HG02610 (cell line): ENCODE data around the gene JAKMIP3.

Experiments
- ATAC-seq: cut with Tn5 transposase; IDR thresholded peaks from one replicate; pipeline ENCODE4 v1.9.1; 2021; ENCODE audit warnings: mild to moderate bottlenecking, moderate library complexity; ENCODE audit not compliant: unreplicated experiment

Gene JAKMIP3

GRCh38 chr10:132043861-132044695 lies 21.7 kb upstream of the JAKMIP3 start:
- no peak for ATAC-seq

- ATAC-seq = no peak
These were observed 20.9 kb upstream of the JAKMIP3 start for GRCh38 chr10:132044803-132045202.

GRCh38 chr10:132045324-132045723 lies 20.4 kb upstream of the JAKMIP3 start:
- no peak for ATAC-seq

- ATAC-seq = no peak
These were observed 18.0 kb upstream of the JAKMIP3 start for GRCh38 chr10:132047575-132048293.

- ATAC-seq = no peak
These were observed 17.5 kb upstream of the JAKMIP3 start for GRCh38 chr10:132048294-132048667.

- ATAC-seq = no peak
These were observed 15.6 kb upstream of the JAKMIP3 start for GRCh38 chr10:132050191-132050590.

- no peak for ATAC-seq
These were observed 13.6 kb upstream of the JAKMIP3 start for GRCh38 chr10:132052124-132052523.

- no peak for ATAC-seq
These were observed 11.2 kb upstream of the JAKMIP3 start for GRCh38 chr10:132054564-132054963.

GRCh38 chr10:132055616-132056015 lies 10.1 kb upstream of the JAKMIP3 start:
- no peak for ATAC-seq

GRCh38 chr10:132056663-132057062 lies 9.1 kb upstream of the JAKMIP3 start:
- no peak for ATAC-seq

GRCh38 chr10:132057191-132057681 lies 8.5 kb upstream of the JAKMIP3 start:
- ATAC-seq = no peak

- ATAC-seq = no peak
These were observed 7.5 kb upstream of the JAKMIP3 start for GRCh38 chr10:132058111-132058745.

- ATAC-seq = no peak
These were observed 6.7 kb upstream of the JAKMIP3 start for GRCh38 chr10:132058793-132059759.

- no peak for ATAC-seq
These were observed 5.8 kb upstream of the JAKMIP3 start for GRCh38 chr10:132059760-132060508.

GRCh38 chr10:132061030-132061429 lies 4.7 kb upstream of the JAKMIP3 start:
- no peak for ATAC-seq

- no peak for ATAC-seq
These were observed 4.3 kb upstream of the JAKMIP3 start for GRCh38 chr10:132061465-132061864.

GRCh38 chr10:132062116-132062515 lies 3.6 kb upstream of the JAKMIP3 start:
- ATAC-seq = no peak

GRCh38 chr10:132062641-132063390 lies 2.9 kb upstream of the JAKMIP3 start:
- no peak for ATAC-seq

GRCh38 chr10:132063432-132063831 lies 2.3 kb upstream of the JAKMIP3 start:
- no peak for ATAC-seq
